Stimulated activated CD8-positive, alpha-beta memory T cell treated with anti-CD3 and anti-CD28 coated beads, Interleukin-7, amount 100 ng/mL, for 4 hours (primary cell): ENCODE results near the gene ZMYND11.
"Not testable (repeated sequence)": the region's sequence is repeated elsewhere in the genome, so short reads cannot be mapped to it uniquely, and the experiment has no call there.

Source experiments
- DNase-seq, 2 donors: peaks; one replicate each; pipeline ENCODE4 v3.0.0-alpha.2; 2020; ENCODE audit warnings: low read depth in 2 of 2

Gene ZMYND11

DNA sequence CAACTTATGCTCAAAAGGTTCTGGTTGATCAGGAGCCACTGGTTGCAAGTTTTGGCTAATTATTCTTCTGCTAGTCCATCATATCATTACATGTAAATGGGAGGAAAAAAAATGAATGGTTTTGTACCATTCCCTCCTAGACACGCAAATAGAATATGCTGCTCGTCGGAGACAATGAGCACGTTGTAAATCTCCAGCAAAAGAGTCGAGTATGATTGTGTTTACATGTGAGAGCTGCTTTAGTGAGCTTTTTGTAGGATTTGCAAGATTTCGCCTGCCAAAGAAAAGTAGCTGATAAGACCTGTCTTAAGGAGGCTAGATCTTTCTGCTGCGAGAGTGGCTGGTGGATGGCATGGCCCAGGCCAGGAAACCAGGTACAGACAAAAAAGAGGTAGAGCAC is 109.0 kb downstream of the ZMYND11 start:
- DNase-seq: no peak

DNA sequence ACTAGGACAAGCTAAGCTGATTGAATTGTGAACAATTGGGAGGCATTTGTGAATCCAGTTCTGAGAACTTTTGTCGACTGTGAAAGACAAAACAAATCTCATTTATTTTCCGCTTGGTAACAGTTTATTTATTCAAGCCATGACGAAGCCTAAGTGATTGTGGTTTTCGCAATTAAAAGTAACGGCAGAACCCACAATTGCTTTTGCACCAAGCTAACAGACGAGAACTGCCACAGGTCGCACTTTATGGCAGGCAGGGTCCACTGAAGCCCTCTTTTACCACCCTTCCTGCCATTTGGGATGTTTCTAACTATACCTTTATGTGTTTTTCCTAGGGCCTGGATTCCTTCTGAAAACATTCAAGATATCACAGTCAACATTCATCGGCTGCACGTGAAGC is 111.2 kb downstream of the ZMYND11 start:
- DNase-seq: no peak

DNA sequence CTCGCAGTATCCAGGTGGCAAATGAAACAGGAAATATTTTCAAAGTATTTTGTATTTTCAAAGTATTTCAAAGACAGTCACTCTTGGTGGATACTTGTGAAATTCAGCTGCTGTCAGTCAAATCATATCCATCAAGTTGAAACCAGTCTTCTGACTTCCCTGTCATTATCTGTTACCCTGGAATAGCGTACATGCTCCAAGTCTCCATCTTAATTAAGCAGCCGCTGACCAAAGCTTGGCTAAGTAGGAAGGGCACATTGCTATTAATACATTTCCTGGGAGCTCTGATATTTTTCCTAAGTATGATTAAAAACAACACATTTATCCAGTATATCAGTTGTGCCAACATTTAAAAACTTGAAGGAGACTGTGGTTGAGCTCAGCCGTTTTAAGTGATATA is 112.2 kb downstream of the ZMYND11 start:
- no peak for DNase-seq

DNA sequence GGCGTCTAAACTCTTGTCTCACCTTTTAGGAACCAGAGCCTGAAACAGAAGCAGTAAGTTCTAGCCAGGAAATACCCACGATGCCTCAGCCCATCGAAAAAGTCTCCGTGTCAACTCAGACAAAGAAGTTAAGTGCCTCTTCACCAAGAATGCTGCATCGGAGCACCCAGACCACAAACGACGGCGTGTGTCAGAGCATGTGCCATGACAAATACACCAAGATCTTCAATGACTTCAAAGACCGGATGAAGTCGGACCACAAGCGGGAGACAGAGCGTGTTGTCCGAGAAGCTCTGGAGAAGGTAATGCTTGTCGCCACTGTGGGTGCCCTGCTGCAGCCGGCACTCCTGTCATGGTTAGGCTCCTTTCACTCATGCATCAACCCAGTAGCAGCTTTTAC is 113.1 kb downstream of the ZMYND11 start:
- DNase-seq: no peak

DNA sequence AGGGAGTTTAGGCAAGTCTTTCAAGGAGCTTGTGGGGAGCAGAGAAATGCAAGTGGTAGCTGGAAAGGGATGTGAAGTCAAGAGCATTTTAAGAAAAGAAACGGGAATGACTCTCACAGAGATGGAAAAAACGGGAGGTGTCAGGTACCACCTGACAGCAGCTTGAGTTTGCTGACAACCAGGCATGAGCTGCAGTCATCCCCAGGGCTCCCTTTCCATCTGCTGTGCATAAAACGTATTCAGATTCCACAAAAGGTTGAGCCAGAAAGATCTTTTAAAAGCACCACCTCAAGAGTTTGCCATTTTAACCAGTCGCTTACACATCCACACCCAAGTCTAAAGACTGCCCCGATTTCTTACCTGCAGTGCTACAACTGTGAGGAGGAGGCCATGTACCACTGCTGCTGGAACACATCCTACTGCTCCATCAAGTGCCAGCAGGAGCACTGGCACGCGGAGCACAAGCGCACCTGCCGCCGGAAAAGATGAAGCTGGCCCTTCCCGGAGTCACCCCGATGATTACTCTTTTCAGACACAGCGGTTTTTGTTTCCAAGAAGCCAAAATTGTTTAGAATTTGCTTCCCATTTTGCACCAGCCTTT is 116.8 kb downstream of the ZMYND11 start:
- no peak for DNase-seq

DNA sequence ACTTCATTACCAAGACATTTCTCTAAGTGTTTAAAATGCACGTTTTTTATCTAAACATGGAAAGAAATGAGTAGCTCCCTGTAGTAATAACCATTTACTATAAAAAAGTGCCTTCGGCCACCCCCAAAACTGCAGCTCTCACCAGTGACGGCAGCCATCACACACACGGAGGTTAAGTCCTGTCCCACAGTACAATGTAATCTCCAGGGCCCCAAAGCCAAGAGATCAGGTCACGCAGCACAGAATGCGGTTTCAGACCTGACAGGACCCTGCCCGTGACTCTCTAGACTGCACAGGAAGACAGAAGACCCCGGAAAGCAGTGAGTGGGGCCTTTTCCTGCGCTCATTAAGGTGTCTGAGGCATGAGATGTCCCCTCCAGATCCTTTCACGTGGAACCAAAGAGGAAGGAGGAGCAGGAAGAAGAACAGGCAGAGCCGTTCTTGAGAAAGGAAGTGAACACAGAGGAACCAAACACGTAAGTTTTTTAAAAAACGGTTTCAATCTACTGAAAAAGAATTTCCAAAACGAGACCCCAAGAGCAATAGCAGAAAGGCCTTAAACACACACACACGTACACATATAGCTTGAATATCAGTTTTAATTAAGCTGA is 125.7 kb downstream of the ZMYND11 start:
- no peak for DNase-seq

DNA sequence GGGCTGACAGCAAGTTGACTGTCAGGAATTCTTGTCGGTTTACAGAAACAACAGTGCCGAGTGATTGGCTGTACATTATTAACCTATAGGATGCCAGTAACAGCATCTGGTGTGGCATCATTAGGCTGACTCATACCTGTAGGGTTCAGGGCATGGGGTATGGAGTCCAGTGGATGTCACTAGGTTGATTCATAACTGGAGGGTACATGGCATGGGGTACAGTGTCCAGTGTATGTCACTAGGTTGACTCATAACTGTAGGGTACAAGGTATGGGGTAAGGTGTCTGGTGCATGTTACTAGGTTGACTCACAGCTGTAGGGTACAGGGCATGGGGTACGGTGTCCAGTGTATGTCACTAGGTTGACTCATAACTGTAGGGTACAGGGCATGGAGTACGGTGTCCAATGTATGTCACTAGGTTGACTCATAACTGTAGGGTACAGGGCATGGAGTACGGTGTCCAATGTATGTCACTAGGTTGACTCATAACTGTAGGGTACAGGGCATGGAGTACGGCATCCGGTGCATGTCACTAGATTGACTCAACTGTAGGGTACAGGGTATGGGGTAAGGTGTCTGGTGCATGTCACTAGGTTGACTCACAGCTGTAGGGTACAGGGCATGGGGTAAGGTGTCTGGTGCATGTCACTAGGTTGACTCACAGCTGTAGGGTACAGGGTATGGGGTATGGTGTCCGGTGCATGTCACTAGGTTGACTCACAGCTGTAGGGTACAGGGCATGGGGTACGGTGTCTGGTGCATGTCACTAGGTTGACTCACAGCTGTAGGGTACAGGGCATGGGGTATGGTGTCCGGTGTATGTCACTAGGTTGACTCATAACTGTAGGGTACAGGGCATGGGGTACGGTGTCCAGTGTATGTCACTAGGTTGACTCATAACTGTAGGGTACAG is 129.2 kb downstream of the ZMYND11 start:
- not testable (repeated sequence) for DNase-seq

DNA sequence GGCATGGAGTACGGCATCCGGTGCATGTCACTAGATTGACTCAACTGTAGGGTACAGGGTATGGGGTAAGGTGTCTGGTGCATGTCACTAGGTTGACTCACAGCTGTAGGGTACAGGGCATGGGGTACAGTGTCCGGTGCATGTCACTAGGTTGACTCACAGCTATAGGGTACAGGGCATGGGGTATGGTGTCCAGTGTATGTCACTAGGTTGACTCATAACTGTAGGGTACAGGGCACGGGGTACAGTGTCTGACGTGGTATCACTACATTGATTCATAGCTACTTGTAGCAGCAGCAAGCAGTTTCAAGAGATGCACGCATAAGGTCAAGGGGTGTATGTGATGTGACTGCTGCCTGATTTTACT is 129.8 kb downstream of the ZMYND11 start:
- DNase-seq: not testable (repeated sequence)

DNA sequence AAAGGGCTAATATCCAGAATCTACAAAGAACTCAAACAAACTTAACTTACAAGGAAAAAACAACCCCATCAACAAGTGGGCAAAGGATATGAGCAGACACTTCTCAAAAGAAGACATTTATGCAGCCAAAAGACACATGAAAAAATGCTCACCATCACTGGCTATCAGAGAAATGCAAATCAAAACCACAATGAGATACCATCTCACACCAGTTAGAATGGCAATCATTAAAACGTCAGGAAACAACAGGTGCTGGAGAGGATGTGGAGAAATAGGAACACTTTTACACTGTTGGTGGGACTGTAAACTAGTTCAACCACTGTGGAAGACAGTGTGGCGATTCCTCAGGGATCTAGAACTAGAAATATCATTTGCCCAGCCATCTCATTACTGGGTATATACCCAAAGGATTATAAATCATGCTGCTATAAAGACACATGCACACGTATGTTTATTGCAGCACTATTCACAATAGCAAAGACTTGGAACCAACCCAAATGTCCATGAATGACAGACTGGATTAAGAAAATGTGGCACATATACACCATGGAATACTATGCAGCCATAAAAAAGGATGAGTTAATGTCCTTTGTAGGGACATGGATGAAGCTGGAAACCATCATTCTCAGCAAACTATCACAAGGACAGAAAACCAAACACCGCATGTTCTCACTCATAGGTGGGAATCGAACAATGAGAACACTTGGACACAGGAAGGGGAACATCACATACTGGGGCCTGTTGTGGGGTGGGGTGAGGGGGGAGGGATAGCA is 130.7 kb downstream of the ZMYND11 start:
- not testable (repeated sequence) for DNase-seq

DNA sequence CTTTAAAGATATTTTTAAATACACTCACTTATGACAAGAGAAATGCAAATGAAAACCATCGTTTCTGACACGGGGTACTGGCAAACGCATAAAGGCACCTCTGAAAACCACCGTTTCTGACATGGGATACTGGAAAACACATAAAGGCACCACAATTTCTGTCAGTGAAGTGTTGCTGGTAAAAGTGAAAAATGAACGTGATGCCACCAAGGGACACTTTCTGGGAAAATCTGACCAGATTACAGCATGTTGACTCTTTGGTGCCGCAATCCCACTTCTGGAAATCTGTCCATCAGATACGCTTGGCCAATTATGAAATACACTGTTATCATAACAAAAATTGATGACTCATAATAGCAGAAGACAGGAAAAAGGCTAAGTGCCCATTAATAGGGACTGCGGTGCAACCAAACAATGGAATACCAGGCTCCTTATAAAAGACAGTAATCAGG is 131.7 kb downstream of the ZMYND11 start:
- DNase-seq: no peak

DNA sequence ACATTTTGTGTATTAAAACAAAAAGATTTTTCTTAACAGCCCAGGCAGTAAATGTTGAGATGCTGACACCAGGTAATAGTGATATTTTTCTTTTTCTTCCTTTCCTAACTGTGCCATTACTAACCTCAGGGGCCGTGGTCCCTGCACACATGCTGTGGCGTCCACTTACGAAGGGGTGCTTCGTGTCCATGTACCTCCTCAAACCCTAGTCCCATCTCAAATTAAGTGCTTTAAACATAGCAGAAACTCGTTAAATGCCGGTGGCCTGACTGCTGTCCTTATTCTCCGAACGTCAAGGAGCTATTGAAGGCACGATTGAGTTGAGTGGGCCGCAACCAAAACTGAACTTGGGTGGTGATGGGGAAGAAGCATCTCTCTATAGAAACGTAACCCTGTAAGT is 132.4 kb downstream of the ZMYND11 start:
- DNase-seq: no peak

DNA sequence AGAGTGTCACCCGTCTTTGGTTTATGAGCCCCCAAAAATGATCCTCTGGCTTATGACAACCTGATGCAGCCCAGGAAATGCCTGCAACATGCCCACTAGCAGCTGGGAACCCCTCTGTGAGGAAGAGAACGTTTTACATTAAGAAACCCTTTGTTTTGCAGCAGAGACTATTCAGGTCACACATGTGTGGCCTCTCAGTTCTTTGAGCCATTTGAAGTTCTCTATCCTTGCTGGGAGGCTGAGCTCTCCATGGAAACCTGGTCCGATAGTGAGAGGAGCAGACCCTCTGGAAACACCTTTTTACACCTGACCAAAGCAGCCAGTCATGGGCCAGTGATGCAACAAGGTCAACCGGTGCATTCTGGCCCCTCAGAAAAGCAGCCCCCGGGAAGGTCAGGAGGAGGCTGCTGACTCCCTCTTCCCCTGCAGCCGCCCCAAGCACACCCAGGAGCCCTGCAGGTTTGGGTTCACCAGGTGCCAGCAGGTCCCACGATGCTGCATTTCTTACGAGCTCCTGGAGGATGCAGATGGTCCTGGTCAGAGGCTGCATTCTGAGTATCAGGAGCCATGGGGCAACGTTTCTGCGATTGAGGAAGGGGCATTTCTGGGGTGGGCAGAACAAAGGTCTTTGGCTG is 134.3 kb downstream of the ZMYND11 start:
- DNase-seq: no peak

DNA sequence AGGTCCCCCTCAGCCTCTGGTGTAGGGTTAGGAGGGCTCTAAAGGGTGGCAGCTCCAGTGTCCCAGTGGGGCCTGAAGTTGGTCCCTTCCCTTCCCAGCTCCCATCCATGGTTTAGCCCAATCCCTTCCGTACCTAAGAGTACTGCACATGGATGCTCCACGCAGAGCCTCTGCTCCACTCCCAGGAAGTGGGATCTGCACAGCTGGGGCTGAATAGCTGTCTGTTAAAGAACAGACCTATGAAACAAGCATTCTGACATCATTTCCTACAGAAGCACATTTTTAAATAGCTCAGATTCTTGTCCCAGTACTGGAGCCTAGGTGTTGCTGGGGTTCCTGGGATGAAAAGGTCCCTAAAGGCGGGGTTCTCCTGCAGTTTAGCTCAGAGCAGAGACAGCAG is 135.9 kb downstream of the ZMYND11 start:
- DNase-seq: no peak

DNA sequence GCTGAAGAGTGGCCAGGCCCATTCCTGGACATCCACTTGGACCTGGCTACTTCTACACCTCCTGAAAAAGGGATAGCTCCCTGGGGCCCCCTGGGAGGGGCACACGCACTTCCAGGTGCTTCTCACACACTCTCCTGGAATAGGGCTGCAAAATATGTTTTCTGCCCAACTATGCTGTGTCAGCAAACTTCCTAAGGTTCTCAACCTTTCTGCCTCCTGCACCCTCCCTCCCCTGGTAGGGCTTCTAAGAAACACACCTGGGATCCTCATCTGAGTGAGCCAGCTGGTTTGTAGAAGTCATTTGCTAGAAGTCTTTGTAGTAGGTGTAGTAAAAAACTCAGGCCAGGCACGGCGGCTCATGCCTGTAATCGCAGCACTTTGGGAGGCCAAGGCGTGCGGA is 136.5 kb downstream of the ZMYND11 start:
- no peak for DNase-seq

DNA sequence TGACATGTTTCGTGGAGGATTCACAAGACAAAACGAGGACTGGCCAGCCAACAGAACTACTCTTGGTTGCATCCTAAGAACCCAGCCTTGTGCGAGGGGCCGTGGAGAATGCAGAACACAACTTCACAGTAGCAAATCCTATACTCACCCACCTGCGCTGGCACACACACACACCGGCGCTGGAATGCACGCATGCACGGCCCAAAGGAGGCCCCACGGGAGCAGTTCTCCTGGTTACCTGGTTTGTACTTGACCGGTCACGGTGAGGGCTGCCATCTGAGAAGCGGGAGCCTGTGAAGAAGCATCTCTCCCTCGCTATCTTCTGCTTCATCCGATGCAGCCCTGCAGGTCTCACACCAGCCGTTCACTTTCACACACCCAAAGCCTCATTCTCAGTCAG is 137.8 kb downstream of the ZMYND11 start:
- DNase-seq: no peak

DNA sequence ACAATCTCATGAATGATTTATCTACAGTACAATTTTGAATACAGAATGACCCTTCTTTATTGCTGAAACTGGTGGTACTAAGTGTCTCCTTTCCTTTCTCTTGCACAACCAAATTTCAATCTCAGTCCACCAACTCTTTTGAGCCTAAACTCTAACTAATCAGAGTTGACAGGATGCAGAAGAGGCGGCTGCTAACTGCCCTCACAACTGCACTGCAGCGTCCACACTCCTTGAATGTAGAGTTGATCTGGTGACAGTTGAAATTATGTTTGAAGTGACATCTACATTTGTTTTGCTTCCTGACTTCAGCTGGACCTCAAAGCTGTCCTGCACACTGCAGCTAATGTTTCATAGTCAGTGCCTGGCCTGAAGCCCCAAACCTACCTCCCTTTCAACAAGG is 139.6 kb downstream of the ZMYND11 start:
- DNase-seq: no peak

DNA sequence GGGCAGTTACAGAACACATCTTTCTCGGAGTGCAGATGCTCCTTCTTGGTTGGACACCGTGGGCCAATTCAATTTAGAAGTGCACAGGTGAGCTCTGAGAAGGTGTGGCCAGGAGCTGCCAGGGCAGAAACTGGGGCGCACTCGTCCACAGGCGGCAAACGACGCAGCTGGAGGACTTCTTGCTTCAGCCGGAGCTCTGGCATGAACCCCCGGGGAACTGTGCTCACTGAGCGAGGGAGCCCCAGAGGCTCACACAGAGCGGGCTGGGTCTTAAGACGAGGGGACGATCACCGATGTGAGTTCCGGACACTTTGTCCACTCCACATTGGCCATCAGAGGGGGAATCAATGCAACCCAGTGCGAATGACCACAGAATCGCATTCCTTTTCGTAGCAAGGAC is 140.4 kb downstream of the ZMYND11 start:
- DNase-seq: no peak

DNA sequence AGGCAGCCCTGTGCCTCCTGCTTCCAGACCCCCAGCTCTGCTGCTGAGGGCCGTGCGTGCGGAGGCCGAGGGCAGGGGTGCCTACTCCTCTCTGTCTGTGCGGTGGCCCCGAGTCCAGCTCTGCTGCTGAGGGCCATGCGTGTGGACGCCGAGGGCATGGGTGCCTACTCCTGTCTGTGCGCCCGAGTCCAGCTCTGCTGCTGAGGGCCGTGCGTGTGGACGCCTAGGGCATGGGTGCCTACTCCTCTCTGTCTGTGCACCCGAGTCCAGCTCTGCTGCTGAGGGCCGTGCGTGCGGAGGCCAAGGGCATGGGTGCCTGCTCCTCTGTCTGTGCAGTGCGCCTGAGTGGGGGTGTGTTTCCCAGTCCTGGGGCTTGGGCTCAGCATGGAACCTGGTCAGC is 142.7 kb downstream of the ZMYND11 start:
- DNase-seq: no peak

DNA sequence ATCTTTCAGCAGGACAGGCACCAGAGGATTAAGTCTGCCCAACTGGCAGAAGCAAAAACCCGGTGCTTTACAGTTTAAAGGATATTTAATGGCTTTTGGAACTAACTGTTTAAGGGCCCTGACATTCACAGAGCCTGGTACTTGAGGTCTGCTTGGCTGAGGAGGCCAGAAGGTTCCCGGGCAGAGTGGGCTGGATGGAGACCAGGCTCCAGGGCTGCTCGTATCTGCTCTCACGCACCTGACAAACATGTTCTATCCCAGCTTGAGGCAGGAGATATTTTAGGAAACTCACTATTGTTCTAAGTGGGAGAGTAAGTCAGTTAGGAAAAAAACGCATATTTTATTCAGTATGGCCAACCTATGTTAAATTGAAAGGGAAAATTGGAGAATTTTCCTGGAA is 143.5 kb downstream of the ZMYND11 start:
- DNase-seq: no peak

DNA sequence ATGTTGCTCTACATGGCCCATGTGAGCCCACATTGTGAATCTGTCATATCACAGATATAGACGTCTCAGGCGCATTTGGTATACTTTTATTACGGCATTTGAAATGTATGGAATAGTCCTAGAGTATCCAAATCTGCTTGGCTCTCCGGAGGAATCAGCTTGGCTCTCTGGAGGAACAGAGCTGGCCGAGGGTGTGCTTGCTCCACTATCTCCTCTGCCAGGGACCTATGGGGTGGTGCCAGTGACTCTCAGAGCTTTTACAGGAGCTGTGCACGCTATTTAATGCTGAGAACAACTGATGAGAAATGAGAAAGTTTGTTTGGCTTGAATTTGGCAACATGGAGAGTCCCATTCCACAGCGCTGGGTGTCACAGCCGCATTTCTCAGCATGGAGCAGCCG is 144.0 kb downstream of the ZMYND11 start:
- no peak for DNase-seq

DNA sequence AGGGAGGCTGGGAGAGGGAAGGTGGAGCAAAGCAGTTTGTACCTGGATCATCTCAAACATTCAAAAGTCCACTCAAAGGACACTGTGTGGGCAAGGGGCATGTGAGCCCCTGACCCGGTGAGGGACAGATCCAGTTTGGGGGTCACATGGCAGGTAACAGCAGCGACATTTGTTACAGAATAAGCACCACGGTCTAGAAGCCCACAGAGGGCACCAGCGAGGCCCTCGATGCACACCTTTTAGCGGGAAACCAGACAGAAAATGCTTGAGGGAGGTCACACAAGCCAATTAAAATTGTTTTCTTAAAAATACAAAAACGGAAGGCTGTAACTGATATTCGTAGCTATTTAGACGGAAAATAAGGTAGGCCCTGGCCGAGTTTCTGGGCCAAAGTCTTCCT is 144.4 kb downstream of the ZMYND11 start:
- no peak for DNase-seq
